SKM-1 treated with dmso at 0.1 percent for 144 hours (cell line): ENCODE results near the gene GLB1L2.
"Not testable (repeated sequence)": the region's sequence is repeated elsewhere in the genome, so short reads cannot be mapped to it uniquely, and the experiment has no call there.

Source experiments
- DNase-seq: peaks from one replicate; lab custom pipeline; 2025; ENCODE audit not compliant: unreplicated experiment; lab: John Stamatoyannopoulos, UW

The GLB1L2 gene

DNA sequence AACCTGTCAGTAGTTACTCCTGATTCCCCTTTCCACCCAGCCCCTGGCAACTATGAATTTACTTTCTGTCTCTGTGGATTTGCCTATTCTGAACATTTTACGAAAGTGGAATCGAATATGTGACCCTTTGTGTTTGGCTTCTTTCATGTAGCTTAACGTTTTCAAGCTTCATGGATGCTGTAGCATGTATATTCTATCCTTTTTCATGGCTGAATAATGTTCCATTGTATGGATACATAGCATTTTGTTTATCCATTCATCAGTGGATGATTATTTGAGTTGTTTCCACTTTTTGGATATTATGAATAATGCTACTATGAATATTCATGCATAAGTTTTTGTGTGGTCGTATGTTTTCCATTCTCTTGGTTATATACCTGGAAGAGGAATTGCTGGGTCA, 9.2 kb upstream of the GLB1L2 start:
- no peak for DNase-seq

GRCh38 chr11:134328433-134328832, 3.4 kb upstream of the GLB1L2 start:
- no peak for DNase-seq

DNA sequence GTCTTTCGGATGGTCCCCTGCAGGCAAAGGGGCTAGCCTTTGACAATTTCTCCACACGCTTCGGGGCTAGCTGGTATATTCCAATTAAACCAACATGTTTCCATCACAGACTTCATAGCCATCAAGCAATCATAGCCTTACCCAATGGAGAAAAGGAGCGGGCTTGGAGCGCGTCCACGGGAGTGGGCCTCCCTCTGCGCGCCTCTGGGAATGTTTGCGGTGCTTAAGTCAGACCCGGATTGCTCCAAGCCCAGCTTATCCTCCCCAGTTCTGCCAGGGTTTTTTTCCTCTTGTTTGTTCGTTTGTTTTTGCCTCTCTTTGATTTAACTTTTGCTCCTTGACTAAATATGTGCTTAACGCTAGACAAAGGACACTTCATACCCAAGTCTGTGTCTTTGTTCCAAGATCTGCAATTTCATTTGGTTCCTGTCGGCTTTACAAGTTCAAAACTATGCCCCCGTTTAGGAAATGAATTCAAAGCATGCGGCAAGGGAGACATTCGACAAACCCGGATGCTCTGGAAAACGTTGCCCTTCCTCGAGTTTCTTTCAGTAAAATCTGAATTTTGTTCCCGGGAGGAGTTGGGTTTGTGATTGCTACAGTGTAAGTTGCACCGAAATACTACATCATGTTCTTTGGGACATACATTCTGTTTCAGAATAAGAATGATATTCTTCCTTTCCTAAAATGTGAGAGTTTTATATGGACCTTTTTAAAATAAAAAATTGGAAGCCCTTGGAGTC, 1.0 kb upstream of the GLB1L2 start:
- no peak for DNase-seq

DNA sequence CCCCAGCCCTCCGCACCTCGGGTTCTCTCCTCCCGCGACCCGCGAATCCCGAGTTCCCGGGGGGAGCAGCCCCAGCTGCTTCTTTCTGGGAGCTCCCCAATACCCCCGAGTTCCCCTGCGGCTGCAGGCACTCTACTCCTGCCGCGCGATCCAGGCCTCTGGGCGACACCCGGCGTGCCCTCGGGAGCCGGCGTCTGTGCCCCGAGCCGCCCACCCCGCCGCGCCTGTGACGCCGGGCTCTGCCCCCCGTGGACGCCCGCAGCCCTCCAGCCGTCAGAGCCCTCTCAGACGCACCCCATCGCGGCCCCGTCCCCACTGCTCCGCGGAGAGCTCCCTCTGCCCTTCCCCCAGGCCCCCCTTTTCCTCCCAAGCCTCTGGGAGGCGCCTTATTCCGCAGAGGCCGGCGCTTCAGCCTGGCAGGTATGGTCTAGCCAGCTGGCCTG, 422 bp downstream of the GLB1L2 start:
- DNase-seq: no peak

DNA sequence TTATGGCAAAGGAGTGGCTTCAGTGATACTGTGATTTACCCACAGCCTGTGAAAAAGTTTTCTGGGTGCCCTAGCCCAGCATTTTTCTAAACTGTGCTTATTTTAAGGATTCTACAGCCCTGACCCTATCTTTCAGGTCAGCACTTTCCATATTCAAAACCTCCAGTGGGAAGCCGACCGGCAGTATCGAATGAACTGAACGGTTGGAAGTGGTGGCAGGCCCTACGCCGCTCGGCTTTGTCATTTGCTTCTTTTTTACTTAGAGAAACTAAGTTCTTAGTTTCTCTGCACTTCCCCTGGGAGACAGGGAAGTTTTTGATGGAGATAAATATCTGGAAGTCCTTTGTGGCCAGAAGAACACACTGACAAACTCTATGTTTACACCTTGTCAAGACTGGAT, 994 bp downstream of the GLB1L2 start:
- DNase-seq: no peak

- DNase-seq: no peak
These were observed 1.5 kb downstream of the GLB1L2 start for GRCh38 chr11:134333312-134333711.

DNA sequence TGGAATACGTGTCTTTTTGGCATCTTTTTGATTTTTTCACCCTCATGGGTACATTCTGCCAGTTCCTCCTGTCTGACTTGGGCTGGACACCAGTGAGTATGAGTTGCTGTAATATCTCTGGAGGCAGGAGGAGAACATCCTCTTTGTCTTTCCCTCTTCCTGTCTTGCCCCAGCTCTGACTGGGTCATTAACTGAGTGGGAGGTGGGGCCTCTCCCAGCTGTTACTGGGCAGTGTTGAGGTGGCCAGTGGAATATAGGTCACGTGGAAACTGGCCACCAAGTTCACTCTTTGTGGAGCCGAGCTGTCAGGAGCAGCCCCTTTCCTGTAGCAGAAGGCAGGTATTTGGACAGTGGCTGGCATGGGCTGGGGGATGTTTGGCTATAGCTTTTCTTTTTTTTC, 2.2 kb downstream of the GLB1L2 start:
- no peak for DNase-seq

- DNase-seq: no peak
These were observed 3.2 kb downstream of the GLB1L2 start for GRCh38 chr11:134334796-134335571.

GRCh38 chr11:134337051-134337450, 5.3 kb downstream of the GLB1L2 start:
- no peak for DNase-seq

- no peak for DNase-seq
These were observed 6.3 kb downstream of the GLB1L2 start for GRCh38 chr11:134338068-134338467.

- no peak for DNase-seq
These were observed 6.9 kb downstream of the GLB1L2 start for GRCh38 chr11:134338654-134339053.

DNA sequence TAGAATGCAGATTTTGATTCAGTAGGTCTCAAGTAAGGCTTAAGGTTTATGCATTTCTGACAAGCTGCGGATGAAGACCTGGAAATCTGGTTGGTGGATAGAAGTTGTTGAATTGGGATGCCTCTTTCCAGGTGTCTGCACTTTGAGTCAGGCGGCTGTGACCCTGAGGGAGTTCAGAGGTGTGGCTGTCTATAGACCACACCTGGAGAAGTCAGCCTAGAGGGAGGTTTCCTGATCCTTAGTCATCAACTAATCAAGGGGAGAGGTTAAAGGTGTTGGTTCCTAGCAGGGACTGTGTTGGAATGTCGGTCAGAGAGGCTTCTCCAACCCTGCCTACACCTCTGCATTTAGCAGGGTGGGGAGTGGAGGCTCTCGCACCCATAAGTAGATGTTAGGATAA, 8.0 kb downstream of the GLB1L2 start:
- DNase-seq: no peak

DNA sequence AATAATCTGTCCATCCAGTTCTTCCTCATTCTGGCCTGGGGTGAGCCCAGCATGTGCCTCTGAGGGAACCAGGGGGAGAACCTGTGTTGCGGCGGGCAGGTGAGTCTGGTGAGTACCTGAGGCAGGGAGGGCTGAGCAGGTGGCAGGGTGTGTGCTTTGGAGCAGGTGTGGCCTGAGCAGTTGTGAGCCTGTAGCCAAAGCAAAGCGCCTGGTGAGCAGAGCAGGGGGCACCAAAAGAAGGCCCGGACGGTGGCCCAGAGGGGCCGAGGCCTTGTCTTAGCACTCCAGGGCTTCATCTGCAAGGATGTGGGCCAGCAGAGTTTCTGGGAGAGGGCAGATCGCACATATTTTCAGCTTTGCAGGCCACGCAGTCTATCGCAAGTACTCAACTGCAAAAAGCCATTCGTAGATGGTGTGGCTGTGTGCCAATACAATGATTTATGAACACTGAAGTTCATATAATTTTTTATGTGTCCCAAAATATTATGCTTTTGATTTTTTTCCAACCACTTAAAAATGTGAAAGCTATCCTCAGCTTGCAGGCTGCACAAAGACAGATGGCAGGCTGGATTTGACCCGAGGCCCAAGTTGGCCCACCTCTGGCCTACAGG, 8.7 kb downstream of the GLB1L2 start:
- no peak for DNase-seq

DNA sequence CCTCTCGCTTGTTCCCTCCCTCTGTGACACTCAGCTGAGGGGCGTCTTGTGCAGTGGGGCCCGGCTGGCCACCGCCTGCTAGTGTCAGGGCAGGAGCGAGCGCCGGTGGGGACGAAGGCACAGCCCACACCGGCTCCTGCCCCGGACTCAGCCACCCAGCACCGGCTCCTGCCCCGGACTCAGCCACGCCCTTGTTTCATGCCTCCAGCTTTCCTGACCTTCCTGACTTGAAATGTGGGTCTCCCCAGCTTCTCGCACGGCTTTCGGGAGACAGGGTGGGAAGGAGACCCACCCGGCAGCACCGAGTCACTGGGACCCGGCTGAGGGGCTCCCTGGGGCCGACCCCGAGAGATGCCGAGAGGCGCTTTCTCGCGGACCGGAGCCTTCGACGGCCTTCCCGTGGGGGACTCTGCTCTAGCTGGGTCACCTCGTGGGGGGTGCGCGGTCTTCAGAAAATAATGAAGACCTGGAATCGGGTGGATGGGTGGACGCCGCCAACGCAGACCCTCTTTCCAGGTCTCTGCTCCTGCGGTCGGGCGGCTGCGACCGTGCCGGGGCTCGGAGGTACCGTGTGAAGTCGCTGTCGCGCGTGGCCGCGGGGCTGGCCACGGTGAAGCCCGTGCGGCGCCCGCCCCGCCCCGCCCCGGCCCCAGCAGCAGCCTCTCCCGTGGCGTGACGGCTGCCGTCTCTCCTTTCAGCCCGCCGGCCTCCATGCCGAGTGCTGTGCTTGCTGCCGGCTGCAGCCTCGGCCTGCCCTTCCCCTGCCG, 10.2 kb downstream of the GLB1L2 start:
- DNase-seq: no peak

- no peak for DNase-seq
These were observed 11.0 kb downstream of the GLB1L2 start for GRCh38 chr11:134342572-134343340.

GRCh38 chr11:134343646-134344045, 11.9 kb downstream of the GLB1L2 start:
- no peak for DNase-seq

DNA sequence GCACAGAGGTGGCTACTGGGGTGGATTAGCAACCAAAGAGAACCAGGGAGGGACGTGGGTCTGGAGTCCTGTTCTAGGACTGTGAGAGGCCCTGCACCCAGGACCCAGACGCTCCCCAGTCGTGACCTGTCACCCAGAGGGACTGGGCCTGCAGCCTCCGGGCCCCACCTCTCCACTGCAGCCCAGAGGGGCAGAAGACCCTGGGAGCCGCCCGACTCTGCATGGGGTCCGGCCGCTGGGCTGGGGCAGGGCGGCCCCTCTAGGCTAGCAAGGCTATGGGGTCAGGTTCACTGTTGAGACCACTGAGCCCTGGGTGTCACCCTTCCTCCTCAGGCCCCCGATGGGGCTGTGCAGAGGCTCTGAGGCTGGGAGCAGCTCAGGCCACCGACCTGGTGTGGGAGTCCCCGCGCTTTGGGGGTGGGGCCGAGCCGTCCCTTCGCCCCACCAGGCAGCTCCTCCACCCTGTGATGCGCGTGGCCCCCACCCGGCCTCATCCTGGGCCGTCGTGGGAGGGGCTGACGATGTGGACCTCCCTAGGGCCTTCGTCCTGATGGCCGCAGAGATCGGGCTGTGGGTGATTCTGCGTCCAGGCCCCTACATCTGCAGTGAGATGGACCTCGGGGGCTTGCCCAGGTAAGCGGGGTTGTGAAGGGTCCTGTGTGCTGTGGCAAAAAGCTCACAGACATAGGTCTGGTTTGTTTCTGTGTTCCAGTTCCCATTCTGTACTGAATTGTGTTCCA, 12.9 kb downstream of the GLB1L2 start:
- DNase-seq: not testable (repeated sequence)

GRCh38 chr11:134345237-134345550, 13.4 kb downstream of the GLB1L2 start:
- no peak for DNase-seq

DNA sequence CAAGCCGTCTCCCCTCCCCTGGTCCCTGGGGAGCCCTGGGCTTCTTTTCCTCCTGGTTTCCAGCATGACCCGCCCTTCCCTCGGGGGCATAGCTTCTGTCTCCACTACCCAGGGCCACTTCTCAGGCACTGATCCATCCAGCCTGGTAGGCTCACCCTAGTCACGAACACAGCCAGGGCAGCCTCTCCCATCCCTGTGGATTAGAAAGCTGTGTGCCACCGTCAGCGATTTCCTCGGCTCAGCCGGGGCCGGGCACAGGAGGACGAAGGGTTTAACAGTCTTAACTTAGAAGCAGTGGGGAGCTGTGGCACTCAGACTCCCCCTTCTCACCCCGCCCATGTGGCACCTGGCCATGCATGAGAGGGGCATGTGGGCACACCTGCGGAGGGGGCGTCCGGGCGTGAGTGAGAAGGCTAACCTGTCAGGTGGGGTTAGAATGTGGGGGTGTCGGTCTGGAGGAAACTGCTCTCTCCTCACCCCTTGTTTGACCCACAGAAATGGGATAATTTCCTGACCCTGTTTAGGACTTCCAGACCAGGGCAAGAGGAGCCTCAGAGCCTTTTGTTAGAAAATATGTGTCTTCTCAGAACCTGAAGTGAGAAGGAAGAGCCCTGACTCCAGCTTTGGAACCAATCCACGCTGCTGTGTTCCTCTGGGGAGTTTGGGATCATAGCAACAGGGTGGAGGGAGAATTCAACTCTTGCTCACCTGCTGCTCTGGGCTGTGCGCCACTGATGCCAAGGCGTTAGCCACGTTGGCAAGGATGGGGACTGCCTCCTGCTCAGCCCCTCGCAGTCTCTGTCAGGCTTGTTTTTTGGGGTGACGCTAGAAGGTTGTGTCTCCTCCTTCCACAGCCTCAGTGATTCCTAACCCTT, 14.6 kb downstream of the GLB1L2 start:
- DNase-seq: no peak
